Measurements from ENCODE around the gene MAPRE2.
A peak's percentile ranks its signal among the peaks of the same experiment; 100 is the strongest.

The MAPRE2 gene

GRCh38 chr18:35062408-35062807 is 21.2 kb downstream of the MAPRE2 start:
- no peak for DNase-seq (ENCODE audit: low spot score)

DNA sequence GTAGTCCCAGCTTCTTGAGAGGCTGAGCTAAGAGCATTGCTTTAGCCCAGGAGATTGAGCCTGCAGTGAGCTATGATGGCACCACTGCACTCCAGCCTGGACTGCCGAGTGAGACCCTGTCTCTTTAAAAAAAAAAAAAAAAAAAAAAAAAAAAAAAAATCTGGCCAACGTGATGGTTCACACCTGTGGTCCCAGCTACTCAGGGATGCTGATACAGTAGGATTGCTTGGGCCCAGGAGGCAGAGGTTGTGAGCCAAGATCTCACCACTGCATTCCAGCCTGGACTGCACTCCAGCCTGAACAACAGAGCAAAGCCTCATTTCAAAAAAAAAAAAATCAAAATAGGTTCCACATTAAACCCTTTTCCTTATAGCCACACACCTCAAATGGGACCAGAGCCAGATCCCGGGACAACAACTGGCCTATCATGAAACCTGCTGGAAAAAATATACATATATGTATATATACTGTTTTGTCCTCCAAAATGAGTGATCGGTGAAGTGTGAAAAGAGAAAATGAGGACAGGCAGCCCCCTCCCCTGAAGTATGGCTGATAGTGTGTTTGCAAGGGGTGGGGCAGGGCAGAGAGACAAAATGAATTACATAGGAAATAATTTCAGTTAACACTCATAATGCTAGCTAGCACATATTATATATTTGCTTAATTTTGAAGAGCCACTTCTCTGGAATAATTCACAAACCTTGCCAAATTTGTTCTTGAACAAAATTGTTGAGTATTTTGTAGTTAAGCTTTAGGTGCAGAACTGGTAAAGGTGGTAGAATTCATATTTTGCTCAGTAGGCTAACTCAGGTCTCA is 22.9 kb downstream of the MAPRE2 start:
- DNase-seq (ENCODE audit: low spot score): no peak

GRCh38 chr18:35067454-35067853 is 26.2 kb downstream of the MAPRE2 start:
- DNase-seq (ENCODE audit: low spot score): no peak

- no peak for DNase-seq (ENCODE audit: low spot score)
Measured at GRCh38 chr18:35071819-35072247, 30.6 kb downstream of the MAPRE2 start.

- no peak for DNase-seq (ENCODE audit: low spot score)
Measured at GRCh38 chr18:35072616-35073015, 31.4 kb downstream of the MAPRE2 start.

GRCh38 chr18:35073186-35074105 is 32.2 kb downstream of the MAPRE2 start:
- DNase-seq (ENCODE audit: low spot score): no peak

DNA sequence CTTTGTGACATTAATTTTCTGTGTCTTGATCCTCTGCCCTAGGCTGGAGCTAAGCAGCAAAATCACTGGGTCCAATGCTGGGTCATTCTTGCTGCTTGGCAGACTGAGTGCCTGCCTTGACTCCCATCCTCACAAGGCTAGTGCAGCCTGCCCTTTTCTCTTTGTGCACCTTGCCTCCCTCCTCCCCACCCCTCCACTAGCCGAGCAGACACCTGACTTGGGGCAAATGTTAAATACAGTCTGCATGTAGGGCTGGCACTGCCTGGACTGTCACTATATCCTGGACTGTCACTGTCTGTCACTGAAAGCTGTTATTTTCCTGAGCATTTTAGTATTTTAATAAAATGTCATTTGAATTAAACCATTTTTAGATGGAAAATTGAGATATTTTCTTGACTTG is 33.4 kb downstream of the MAPRE2 start:
- no peak for DNase-seq (ENCODE audit: low spot score)

DNA sequence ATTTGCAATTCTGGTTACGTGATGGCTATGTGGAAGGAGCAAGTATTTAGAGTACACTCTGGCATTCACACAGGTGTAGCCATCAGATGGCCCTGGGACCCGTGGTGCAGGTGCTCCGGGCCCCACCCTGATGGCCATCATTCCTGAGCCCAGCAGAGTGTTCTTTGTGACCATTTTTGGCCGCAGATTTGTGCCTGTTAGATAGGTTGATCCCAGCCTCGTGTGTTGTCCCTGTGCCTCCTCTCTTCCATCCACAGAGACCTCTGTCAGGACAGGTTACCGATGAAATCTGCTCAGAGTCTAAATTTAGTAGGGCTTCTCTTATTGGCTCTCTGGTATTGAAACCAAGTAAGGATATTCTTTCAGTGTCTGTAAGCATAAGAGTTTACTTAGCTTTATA is 33.9 kb downstream of the MAPRE2 start:
- no peak for DNase-seq (ENCODE audit: low spot score)

DNA sequence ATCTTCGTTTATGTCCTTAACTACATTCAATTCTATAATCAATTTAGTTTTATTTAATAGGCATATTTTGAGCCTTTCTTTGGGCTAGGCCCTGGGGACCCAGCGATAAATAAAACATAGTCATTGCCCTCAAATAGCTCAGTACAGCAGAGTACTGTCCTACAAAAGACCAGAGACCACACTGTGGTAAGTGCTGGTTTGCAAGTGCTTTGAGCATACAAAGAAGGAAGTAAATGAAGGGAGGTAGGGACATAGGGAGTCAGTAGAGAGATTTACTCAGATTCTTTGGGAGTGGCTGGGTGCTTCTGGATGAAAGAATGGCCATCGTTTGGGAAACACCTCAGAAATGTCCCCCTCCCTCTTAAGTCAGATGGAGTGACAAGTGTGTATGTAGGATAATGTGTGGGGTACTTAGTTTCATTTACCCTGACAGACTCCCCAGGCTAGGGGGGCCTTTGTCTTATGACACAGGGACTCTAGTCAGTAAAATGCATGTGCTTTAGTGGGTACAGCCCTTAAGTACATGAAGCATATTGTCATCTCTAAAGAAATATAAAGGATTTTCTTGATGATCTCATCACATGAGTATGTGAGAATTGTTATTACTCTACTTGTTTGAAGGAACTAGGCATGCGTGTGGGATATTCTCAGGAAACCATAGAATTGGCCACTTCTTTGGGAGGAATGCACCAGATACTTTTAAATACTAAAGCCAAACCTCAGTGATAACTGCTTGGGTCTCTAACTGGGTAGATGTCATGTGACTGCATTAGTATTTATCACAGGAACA is 35.1 kb downstream of the MAPRE2 start:
- DNase-seq (ENCODE audit: low spot score): no peak

- DNase-seq (ENCODE audit: low spot score): no peak
Measured at GRCh38 chr18:35077937-35078336, 36.7 kb downstream of the MAPRE2 start.

GRCh38 chr18:35080058-35080457 is 38.8 kb downstream of the MAPRE2 start:
- no peak for DNase-seq (ENCODE audit: low spot score)

DNA sequence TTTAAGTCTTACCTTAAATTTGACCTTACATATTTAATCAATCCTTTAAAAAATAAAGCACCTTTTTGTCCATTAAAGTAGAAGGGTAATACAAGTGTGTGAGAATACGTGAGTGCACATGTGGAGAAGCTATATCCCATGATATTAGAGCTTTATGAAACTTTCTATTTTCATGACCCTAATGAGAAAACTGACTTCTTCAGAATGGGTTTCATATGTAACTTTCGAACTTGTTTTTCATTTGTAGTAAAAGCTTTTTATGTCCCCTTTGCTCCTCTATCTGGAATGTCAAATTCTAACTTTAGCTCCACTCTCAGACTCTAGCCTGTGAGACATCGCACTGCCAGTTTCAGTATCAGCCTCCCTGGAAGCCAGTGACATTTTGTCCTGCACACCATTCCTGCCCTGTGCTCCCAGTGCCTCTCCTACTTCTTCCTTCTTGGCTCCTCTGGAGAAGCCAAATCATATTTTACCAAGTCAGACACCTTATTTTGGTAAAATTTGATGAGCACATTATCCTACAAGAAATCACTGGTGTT is 42.0 kb downstream of the MAPRE2 start:
- no peak for DNase-seq (ENCODE audit: low spot score)

DNA sequence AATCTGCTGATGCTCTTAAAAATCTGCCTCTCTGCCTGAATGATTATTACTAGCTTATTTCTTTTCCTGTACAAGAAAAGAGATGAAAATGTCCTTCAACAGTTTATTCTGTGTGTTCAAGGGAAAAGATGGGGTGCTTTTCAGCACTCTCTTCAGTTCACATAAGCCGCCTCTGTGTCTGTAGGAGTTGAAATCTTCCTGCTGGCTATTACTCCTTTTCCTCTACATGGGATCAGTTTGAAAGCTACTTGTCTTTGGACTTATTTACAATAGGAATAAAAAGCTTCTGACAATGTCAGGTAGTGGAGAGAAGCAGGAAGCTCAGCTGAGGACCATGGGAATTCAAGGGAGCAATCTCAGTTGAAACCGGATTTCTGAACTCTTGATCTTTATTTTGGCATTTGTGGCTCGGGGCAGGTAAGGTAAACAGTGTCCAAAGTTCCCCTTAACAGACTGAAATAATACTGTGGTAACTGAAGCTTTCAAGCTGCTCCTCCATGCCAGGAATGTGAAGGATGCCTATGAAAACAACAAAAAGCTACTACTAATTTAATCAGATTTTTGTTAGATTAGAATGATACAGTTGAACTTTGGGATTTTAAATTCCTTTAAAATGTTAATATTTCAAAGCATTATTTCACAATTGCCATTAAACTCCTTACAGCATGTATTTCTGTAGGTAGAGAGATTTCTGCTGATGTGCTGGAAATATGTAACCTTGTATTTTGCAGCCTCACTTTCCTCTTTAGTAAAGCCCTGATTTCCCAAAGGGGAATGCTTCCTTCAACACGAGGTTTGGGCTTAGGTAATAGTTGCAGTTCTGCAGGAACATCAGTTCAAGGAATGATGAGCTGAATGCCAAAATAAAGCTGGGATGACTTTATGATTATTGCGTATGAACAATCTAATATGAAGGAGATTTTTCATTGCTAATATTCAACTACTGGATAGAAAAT is 43.6 kb downstream of the MAPRE2 start:
- DNase-seq (ENCODE audit: low spot score): no peak

GRCh38 chr18:35085450-35086380 is 44.5 kb downstream of the MAPRE2 start:
- peak; percentile 35 for DNase-seq (ENCODE audit: low spot score)

DNA sequence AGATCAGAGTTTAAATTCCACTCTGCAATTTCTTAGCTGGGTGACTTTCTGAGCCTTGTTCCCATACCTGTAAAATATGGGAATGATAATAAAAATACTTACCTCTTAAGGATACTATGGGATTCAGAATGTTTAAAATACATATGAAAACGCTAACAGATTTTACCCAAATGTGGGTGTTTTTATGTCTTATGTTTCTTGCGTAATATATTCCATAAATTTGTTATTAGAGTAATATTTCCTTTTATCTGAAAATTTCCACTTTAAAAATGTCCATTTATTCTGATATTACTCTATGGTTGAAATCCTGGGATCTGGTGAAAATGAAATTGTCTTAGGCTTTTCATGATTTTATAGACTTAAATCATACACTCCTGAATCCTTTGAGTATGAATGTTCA is 45.5 kb downstream of the MAPRE2 start:
- no peak for DNase-seq (ENCODE audit: low spot score)

DNA sequence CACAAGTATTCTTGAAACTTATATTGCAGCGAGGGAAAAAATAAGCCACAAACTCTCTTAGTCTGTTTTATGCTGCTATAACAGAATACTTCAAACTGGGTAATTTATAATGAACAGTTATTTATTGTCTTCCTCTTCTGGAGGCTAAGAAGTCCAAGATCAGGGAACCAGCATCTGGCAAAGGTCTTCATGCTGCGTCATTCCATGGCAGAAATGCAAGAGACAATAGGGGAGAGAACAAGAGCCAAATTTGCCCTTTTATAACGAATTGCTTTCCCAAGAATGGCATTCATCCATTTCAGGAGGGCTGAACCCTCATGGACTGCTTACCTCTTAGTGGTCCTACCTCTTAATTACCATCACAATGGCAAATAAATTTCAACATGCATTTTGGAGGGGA is 46.5 kb downstream of the MAPRE2 start:
- DNase-seq (ENCODE audit: low spot score): no peak

GRCh38 chr18:35088921-35089320 is 47.7 kb downstream of the MAPRE2 start:
- DNase-seq (ENCODE audit: low spot score): no peak

DNA sequence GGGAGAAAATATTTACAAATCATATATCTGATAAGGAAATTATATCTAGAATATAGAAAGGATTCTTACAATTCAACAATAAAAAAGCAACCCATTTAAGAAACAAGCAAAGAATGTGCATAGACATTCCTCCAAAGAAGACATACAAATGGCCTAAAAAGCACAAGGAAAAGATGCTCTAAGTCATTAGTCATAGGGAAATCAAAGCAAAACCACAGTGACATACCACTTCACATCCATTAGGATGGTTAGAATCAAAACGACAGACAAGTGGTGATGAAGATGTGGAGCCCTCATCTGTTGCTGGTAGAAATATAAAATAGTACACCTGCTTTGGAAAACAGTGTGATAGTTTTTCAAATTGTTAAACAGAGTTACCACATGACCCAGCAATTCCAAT is 48.2 kb downstream of the MAPRE2 start:
- no peak for DNase-seq (ENCODE audit: low spot score)

GRCh38 chr18:35089891-35090550 is 48.8 kb downstream of the MAPRE2 start:
- DNase-seq (ENCODE audit: low spot score): no peak

Data from globus pallidus (tissue), 1 donor.